Rectal smooth muscle tissue (tissue), 1 donor: ENCODE results near the gene PRKCE.

ENCODE experiments used
- H3K27ac ChIP-seq: one replicate; pipeline ENCODE4 v1.7.0; 2013; ENCODE audit warnings: low read depth, low read length, inconsistent platforms
- H3K27me3 ChIP-seq: one replicate; pipeline ENCODE4 v1.7.0; 2013; ENCODE audit warnings: low read length; ENCODE audit not compliant: control insufficient read depth, insufficient read depth
- H3K36me3 ChIP-seq: one replicate; pipeline ENCODE4 v1.7.0; 2013; ENCODE audit warnings: low read length; ENCODE audit not compliant: control insufficient read depth, insufficient read depth
- H3K4me1 ChIP-seq: one replicate; pipeline ENCODE4 v1.7.0; 2013; ENCODE audit warnings: low read length; ENCODE audit not compliant: control insufficient read depth, insufficient read depth
- H3K4me3 ChIP-seq: one replicate; pipeline ENCODE4 v1.7.0; 2013; ENCODE audit warnings: low read length
- H3K9ac ChIP-seq: one replicate; pipeline ENCODE4 v1.7.0; 2013; ENCODE audit warnings: low read length

The PRKCE gene

DNA sequence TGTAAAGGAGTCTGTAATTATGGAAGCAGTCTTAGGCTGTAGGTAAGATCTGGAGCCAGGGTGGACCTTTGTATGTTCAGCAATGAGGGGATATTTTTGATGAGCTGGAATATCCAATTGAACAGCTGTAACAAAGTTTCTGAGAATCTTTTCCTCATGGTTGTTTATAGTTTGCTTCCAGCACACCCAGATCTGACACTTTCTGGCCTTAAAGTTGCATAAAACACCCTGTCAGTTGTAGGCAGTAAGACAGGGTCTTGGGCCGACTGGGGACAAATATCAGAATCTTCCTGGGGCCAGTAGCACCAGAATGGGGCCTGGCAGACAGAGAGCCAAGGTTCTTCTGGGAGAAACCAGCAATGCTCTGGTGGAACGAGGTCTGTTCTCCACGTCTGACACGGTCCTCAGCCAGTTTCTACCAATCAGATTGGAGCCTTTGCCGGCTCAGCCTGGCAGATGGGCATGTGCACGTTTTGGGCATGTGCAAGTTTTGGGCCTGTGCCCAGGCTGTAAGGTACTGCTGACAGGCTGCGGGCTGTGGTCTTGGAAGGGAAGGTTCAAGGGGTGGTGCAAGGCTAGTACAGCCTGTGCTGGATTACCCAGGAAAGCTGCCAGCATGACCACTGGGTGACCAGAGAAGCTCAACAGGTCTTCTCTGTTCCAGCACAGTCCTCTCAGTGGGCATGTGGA is 89.8 kb downstream of the PRKCE start:
- Histone ChIP-seq H3K27ac (no peak overlapping the region), H3K27me3 (no peaks in the 10 kb centered on the region), H3K9ac (no peak overlapping the region), H3K4me1 (peaks cover 16% of the 10 kb centered on the region), H3K4me3 (no peak overlapping the region), H3K36me3 (no peaks in the 10 kb centered on the region)

DNA sequence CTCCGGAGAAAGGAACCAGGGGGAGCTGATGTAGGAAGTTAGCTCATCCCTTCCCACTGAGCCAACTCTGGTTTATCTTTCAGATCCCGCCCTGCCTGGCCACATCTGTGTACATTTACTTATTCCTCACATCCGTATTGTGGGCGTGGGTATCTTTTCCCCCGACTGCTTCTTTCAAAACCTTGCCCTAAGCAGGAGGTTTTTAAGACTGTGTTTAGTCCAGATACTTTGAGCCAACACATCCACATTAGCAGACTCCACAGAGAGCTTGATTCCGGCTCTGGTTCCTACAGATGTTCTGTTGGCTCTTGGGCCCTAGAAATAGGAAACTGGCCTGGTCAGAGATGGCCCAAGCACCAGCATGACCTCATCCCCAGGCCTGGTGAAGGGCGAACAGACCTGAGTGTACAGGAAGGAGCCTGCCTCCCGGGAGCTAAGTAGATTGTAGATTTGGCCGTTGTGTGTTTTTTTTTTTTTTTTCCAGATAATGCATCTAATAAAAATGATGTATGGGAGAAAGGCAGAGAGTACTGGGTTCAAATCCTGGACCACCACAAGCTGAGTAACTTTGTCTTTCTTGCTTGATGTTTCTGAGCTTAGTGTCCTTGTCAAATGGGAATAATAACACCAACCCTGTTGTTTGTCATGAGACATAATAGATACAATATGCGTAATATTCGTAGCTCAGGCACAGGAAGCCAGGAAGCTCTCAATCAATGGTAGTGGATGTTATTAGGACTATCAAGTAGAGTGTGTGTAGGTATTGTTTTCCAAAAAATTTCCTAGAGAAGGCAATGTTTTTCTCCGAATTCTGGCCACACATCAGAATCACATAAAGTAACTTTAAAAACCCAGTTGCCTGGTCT is 92.3 kb downstream of the PRKCE start:
- Histone ChIP-seq H3K36me3 (no peaks in the 10 kb centered on the region), H3K27me3 (no peaks in the 10 kb centered on the region), H3K27ac (peak overlapping the region; percentile 36), H3K4me3 (no peak overlapping the region), H3K9ac (no peak overlapping the region), H3K4me1 (peaks cover 10% of the 10 kb centered on the region)

DNA sequence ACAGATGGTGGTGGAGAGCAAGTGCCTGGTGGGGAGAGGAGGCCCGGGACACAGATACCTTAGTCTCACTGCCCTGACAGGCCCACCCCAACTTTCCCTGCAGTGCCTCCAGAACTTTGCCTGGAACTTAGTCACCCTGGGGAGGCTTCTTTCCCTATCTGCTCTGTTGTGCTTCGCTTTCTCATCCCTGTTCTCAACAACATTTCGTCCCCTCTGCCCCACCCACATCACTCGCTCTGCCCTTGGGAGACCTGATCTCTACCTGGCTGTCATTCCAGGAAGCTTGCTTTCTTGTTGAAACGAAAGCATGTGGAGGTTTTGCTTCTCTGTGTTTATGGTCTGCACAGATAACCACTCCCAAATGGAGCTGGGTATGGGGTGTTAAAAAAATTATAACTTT is 93.8 kb downstream of the PRKCE start:
- Histone ChIP-seq H3K4me3 (no peak overlapping the region), H3K27ac (no peak overlapping the region), H3K27me3 (no peaks in the 10 kb centered on the region), H3K9ac (no peak overlapping the region), H3K36me3 (no peaks in the 10 kb centered on the region), H3K4me1 (peaks cover 10% of the 10 kb centered on the region)

DNA sequence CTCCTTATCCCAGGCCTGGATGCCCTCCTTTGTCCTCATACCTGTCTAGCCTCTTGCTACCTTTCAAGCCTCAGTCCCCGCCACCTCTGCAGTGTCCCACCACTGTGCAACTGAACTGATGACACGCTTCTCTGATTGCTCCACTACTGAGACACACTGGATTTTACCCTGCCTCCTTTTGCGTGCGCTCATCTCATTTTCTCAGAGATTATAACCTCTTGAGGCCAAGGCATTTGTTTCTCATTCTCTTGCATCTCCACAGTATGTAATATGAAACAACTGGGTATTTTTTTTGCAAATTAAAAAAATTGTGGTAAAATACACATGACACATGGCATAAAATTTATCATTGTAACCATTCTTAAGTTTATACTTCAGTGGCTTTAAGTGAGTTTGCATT is 95.4 kb downstream of the PRKCE start:
- Histone ChIP-seq H3K9ac (no peak overlapping the region), H3K4me1 (peaks cover 3% of the 10 kb centered on the region), H3K27ac (no peak overlapping the region), H3K36me3 (no peaks in the 10 kb centered on the region), H3K4me3 (no peak overlapping the region), H3K27me3 (no peaks in the 10 kb centered on the region)

DNA sequence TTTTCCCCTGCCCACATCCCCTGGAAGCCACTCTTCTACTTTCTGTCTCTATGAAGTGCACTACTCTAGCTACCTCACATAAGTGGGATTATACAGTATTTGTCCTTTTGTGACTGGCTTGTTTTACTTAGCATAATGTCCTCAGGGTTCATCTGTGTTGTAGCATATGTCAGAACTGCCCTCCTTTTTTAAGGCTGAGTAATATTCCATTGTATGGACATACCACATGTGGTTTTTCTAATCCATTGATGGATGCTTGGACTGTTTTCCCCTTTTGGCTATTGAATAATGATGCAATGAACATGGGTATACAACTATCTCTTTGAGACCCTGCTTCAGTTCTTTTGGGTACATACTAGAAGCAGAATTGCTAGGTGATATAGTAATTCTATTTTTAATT is 95.9 kb downstream of the PRKCE start:
- H3K4me1 ChIP-seq = peaks cover 3% of the 10 kb centered on the region
- no peak overlapping the region for H3K9ac ChIP-seq

DNA sequence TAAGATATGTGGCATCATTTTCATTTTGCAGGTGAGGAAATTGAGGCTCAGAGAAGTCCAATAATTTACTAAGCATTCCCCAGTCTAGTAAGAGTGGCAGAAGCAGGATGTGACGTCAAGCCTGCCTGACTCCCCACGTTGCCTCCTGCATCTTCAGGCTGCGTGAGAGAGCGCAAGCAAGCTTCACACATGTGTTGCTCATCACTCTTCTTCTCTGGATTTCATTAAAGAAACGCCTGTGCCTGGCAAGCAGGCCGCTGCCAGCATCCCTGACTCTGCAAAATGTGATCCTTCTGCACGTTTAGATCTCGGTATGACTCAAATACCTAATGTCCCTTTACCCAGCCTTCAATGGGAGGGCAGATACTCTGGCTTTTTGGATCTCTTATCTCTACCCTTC is 96.8 kb downstream of the PRKCE start:
- no peaks in the 10 kb centered on the region for H3K27me3 ChIP-seq
- no peaks in the 10 kb centered on the region for H3K36me3 ChIP-seq
- no peak overlapping the region for H3K4me3 ChIP-seq
- H3K9ac ChIP-seq = no peak overlapping the region
- peaks cover 3% of the 10 kb centered on the region for H3K4me1 ChIP-seq
- H3K27ac ChIP-seq = no peak overlapping the region

More for the DNA sequence above, 95.9 kb downstream of the PRKCE start:
- no peaks in the 10 kb centered on the region for H3K27me3 ChIP-seq
- no peak overlapping the region for H3K4me3 ChIP-seq
- no peaks in the 10 kb centered on the region for H3K36me3 ChIP-seq
- H3K27ac ChIP-seq = no peak overlapping the region

DNA sequence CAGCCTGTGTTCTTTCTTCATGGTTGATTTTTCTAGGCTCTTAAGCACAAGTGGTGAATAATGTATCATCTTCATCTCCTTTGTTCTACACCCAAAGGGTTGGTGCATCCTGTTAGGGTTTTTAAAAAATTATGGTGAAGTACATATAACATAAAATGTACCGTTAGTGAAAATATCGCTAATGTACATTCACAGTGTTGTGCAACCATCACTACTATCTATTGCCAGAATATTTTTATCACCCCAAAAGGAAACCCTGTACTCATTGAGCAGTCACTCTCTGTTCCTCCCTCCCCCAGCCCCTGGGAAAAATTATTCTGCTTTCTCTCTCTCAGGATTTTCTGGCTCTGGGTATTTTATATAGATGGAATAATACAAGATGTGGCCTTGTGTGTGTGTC is 98.5 kb downstream of the PRKCE start:
- H3K27ac ChIP-seq = no peak overlapping the region
- no peaks in the 10 kb centered on the region for H3K36me3 ChIP-seq
- H3K4me3 ChIP-seq = no peak overlapping the region
- H3K4me1 ChIP-seq = peaks cover 9% of the 10 kb centered on the region
- no peaks in the 10 kb centered on the region for H3K27me3 ChIP-seq
- no peak overlapping the region for H3K9ac ChIP-seq

DNA sequence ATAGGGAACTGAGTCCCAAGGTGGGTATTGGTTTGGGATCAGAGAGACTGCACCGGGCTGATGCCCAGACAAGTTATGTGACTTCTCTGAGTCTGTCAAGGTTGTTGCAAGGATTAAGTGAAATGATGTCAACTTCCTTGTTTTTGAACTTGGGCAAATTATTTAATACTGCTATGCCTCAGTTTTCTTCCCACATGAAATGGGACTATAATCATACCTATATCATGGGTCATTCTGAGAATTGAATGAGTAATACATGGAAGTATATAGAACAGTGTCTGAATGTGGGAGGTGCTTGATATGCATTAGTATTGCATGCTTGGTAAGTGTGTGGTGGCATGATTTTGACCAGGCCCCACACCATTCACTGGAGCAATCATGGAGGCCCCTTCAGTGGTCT is 99.0 kb downstream of the PRKCE start:
- Histone ChIP-seq H3K36me3 (no peaks in the 10 kb centered on the region), H3K27ac (no peak overlapping the region), H3K27me3 (no peaks in the 10 kb centered on the region), H3K4me3 (no peak overlapping the region), H3K4me1 (peaks cover 9% of the 10 kb centered on the region), H3K9ac (no peak overlapping the region)

DNA sequence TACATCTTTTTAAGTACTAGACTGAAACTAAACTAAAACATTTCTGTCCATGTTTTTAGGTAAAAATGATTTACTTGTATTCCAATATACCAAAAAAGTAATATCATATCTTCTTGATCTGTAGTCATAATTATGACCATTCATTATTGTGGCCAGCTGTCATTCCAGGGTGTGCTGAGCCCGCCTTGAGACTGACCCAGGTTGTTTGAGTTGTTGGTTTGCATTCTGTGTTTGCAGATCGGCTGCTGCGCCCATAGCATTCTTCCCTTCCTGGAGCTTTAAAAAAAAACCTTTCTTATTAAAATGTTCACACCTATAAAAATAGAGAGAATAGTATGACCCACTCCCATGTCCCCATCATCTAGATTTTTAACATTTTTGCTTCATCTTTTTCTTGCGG is 101.9 kb downstream of the PRKCE start:
- no peak overlapping the region for H3K9ac ChIP-seq
- peaks cover 9% of the 10 kb centered on the region for H3K4me1 ChIP-seq
- no peak overlapping the region for H3K4me3 ChIP-seq
- H3K27me3 ChIP-seq = no peaks in the 10 kb centered on the region
- no peaks in the 10 kb centered on the region for H3K36me3 ChIP-seq
- no peak overlapping the region for H3K27ac ChIP-seq

DNA sequence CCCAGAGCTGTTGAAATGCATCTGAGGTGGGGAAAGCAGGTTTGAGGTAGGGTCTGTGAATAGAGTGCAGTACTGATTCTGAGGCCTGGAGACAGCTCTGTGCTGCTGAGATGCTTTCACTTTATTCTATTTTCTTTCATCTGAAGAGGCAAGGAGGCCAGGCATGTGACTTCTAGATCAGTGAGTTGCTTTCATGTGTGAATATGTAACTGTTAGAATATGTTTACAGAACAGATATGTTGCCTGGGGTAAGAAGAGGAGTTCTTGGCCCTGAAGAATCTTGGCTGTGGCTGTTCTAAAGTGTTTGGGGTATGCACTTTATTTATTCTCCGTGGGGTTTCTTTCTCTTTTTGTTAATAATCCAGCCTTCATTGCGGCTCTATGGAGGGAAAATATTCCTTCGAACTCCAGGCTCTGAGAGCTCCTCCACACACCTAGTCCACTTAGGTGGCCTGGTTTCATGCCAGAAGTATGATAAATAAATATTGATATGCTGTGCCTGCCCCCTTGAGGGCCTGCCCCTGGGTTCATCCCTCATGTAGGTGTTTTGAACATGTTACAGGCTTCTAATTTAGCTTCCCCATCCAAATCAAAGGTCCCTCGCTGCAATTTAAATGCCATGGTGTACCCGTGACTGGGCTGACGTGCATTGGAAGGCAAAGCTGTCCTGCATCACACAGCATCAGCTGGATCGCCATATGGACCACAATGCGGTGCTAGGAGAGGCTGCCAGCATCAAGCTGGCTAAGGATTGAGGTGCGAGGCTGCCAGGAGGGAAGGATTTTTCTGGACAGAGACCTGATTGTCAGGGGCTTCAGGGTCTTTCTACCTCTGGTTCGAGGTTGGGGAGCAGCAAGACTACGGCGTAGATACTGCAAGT is 102.9 kb downstream of the PRKCE start:
- H3K36me3 ChIP-seq = no peaks in the 10 kb centered on the region
- peak overlapping the region; percentile 24 for H3K27ac ChIP-seq
- H3K4me3 ChIP-seq = no peak overlapping the region
- H3K4me1 ChIP-seq = peaks cover 11% of the 10 kb centered on the region
- H3K9ac ChIP-seq = no peak overlapping the region
- H3K27me3 ChIP-seq = no peaks in the 10 kb centered on the region

DNA sequence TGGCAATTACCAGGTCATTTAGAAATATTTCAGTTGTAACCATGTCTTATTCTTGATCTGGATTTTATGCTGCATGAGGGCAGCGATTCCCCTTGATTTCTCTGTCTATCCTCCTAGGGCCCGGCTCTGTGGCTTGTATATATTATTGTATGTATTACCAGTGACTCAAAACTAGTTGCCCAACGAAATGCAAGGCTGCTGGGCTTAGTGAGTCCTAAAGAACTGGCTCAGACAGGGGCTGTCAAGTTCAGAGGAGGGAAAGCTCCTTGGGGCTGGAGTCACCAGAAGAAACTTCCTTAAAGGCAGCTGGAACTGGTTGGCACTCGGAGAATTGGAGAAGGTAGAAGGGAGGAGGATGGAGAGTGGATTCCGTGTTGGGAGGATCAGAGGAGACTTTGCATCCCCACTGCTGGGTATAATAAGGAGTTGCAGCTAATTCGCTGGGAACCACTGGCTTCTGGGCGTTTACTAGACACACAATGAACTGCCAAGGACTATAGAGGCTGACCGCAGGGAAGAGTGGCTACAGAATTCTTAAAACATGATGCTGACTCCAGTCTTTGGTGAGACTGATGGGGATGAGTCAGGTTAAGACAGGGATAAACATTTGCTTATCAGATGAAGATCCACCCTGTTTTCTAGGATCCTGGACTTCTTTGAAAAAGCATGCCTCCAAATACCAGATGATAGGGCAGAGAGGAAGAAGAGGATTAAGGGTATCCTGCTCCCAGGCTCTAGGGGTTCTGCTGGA is 104.3 kb downstream of the PRKCE start:
- Histone ChIP-seq H3K9ac (no peak overlapping the region), H3K27me3 (no peaks in the 10 kb centered on the region), H3K27ac (no peak overlapping the region), H3K36me3 (no peaks in the 10 kb centered on the region), H3K4me3 (no peak overlapping the region), H3K4me1 (peaks cover 19% of the 10 kb centered on the region)

DNA sequence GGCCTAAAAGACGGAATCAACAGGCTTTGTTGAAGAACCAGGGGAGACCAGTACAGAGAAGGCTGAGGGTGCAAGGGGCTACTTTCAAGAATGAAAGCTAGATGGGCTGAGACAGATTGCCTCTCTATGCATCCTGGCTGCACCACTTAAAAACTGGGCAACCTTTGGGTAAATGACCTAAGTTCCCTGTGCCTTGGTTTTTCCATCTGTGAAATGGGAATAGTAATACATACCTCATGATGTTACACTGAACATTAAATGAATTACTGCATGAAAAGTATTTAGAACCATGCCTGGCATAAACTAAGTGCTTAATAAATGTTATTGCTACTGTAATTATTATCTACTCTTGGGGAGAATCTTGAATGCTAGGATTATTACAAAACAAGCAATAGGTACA is 106.5 kb downstream of the PRKCE start:
- Histone ChIP-seq H3K4me1 (peaks cover 19% of the 10 kb centered on the region), H3K9ac (no peak overlapping the region), H3K27me3 (no peaks in the 10 kb centered on the region), H3K4me3 (no peak overlapping the region), H3K36me3 (no peaks in the 10 kb centered on the region), H3K27ac (no peak overlapping the region)
